ENCODE data around the gene CTNND2.

CTNND2 gene

DNA sequence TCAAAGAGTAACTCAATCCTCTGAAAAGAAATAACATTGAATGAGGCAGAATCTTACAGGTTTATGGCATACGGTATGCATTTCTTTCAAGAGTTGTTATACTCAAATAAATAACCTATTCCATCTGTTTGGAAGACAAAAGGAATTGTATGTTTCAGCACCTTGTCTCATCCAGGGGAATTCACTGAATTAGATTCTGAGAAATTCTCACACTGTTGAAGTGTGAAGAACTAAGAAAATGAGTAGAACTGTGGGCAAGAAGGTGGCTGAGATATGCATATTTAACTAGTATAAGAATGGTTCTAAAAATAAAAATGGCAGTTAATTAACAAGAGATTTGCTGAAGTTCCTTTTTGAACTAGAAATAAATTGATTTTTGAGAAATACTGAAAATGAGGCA is 863.9 kb downstream of the CTNND2 start:
- H3K36me3 ChIP-seq (ENCODE audit: control insufficient read depth in 1 of 2, insufficient read depth in 2 of 2, low read length in 2 of 2): no peaks in the 10 kb centered on the region
- no peak overlapping the region for H3K9ac ChIP-seq (ENCODE audit: low read depth in 1 of 2, low read length in 2 of 2)
- H3K4me1 ChIP-seq (ENCODE audit: control insufficient read depth in 1 of 2, insufficient read depth in 2 of 2, low read length in 2 of 2): no peaks in the 10 kb centered on the region
- peaks cover 0 to 1% of the 10 kb centered on the region in 2 donors for H3K27me3 ChIP-seq (ENCODE audit: control insufficient read depth in 1 of 2, insufficient read depth in 2 of 2, low read length in 2 of 2)
- H3K4me3 ChIP-seq (ENCODE audit: low read depth in 1 of 2, low read length in 2 of 2): no peak overlapping the region
- H3K27ac ChIP-seq (ENCODE audit: low read depth, low read length): no peak overlapping the region
- H3K9me3 ChIP-seq (ENCODE audit: control insufficient read depth in 1 of 2, low read length in 2 of 2): no peaks in the 10 kb centered on the region

DNA sequence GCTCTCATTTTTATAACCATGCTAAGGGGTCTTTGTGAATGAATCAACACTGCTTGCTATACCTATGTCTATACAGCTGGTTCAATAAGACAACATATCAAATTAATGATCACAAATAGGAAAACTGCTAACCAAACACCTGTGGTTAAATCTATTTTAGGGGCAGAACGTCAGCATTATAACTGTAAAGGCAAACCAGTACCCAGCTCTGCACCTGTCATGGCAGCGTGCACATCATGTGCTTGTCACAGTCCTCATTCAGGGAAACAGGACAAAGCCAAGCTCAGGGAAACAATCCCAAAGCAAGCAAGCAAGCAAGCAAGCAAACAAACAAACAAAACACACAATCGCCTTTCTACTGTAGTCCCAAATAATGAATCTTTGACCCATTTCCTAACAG is 865.5 kb downstream of the CTNND2 start:
- H3K9me3 ChIP-seq (ENCODE audit: control insufficient read depth in 1 of 2, low read length in 2 of 2): no peaks in the 10 kb centered on the region
- H3K4me3 ChIP-seq (ENCODE audit: low read depth in 1 of 2, low read length in 2 of 2): no peak overlapping the region
- H3K4me1 ChIP-seq (ENCODE audit: control insufficient read depth in 1 of 2, insufficient read depth in 2 of 2, low read length in 2 of 2): no peaks in the 10 kb centered on the region
- H3K27ac ChIP-seq (ENCODE audit: low read depth, low read length): no peak overlapping the region
- H3K9ac ChIP-seq (ENCODE audit: low read depth in 1 of 2, low read length in 2 of 2): no peak overlapping the region
- H3K36me3 ChIP-seq (ENCODE audit: control insufficient read depth in 1 of 2, insufficient read depth in 2 of 2, low read length in 2 of 2): no peaks in the 10 kb centered on the region
- H3K27me3 ChIP-seq (ENCODE audit: control insufficient read depth in 1 of 2, insufficient read depth in 2 of 2, low read length in 2 of 2): no peaks in the 10 kb centered on the region

DNA sequence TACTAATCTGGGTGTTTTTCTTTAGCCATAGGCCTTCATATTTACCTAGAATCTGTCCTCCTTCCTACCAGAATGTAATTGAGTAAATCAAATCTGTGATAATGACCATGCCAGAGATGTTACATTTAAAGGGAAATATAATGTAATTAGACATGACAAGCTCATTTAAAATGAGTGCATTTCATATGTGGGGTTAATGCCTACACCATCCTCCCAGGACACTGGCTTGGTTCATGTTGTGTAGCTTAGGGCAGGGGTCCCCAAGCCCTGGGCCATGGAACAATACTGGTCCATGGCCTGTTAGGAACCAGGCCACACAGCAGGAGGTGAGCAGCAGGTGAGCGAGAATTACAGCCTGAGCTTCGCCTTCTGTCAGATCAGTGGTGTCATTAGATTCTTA is 866.3 kb downstream of the CTNND2 start:
- Histone ChIP-seq H3K36me3 (ENCODE audit: control insufficient read depth in 1 of 2, insufficient read depth in 2 of 2, low read length in 2 of 2) (no peaks in the 10 kb centered on the region), H3K4me3 (ENCODE audit: low read depth in 1 of 2, low read length in 2 of 2) (no peak overlapping the region), H3K4me1 (ENCODE audit: control insufficient read depth in 1 of 2, insufficient read depth in 2 of 2, low read length in 2 of 2) (no peaks in the 10 kb centered on the region), H3K9me3 (ENCODE audit: control insufficient read depth in 1 of 2, low read length in 2 of 2) (no peaks in the 10 kb centered on the region), H3K27me3 (ENCODE audit: control insufficient read depth in 1 of 2, insufficient read depth in 2 of 2, low read length in 2 of 2) (no peaks in the 10 kb centered on the region), H3K9ac (ENCODE audit: low read depth in 1 of 2, low read length in 2 of 2) (no peak overlapping the region), H3K27ac (ENCODE audit: low read depth, low read length) (no peak overlapping the region)

DNA sequence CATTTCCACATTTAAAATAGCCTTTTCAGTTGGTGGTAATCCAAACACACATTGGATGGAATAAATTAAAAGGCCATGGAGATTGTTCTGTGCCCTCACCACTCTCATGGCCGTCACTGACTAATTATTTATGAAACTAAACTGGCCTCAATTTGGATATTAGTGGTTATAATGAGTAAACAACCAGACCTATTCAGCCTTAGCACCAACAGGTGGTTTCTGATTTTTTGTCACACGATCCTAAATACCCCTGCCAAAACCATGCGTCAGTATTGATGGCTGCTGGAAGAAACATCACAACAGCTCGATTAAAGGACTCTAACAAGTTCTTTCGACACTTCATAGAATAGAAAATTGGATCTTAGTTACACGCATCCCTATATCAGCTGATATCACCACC is 867.2 kb downstream of the CTNND2 start:
- H3K36me3 ChIP-seq (ENCODE audit: control insufficient read depth in 1 of 2, insufficient read depth in 2 of 2, low read length in 2 of 2): no peaks in the 10 kb centered on the region
- no peak overlapping the region for H3K27ac ChIP-seq (ENCODE audit: low read depth, low read length)
- no peaks in the 10 kb centered on the region for H3K4me1 ChIP-seq (ENCODE audit: control insufficient read depth in 1 of 2, insufficient read depth in 2 of 2, low read length in 2 of 2)

DNA sequence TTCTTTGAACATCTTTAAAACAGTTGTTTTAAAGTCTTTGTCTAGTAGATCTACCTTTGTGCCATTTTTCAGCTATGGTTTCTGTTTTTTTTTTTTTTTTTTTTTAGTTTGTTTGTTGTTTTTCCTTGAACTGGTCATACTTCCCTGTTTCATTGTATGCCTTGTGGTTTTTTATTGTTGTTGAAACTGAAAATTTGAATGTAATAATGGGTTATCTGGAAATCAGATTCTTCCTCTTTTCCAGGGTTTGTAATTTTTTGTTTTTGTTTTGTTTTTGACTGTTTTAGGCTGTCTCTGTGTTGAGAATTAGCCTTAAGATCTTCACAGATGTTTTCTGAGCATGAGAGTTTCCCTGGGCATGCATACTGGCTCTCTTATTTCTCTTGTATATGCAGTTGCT is 873.6 kb downstream of the CTNND2 start:
- no peaks in the 10 kb centered on the region for H3K9me3 ChIP-seq (ENCODE audit: control insufficient read depth in 1 of 2, low read length in 2 of 2)
- no peak overlapping the region for H3K27ac ChIP-seq (ENCODE audit: low read depth, low read length)
- no peaks in the 10 kb centered on the region for H3K4me1 ChIP-seq (ENCODE audit: control insufficient read depth in 1 of 2, insufficient read depth in 2 of 2, low read length in 2 of 2)
- no peak overlapping the region for H3K9ac ChIP-seq (ENCODE audit: low read depth in 1 of 2, low read length in 2 of 2)
- no peak overlapping the region for H3K4me3 ChIP-seq (ENCODE audit: low read depth in 1 of 2, low read length in 2 of 2)
- H3K27me3 ChIP-seq (ENCODE audit: control insufficient read depth in 1 of 2, insufficient read depth in 2 of 2, low read length in 2 of 2): no peaks in the 10 kb centered on the region
- no peaks in the 10 kb centered on the region for H3K36me3 ChIP-seq (ENCODE audit: control insufficient read depth in 1 of 2, insufficient read depth in 2 of 2, low read length in 2 of 2)

More for the DNA sequence above, 867.2 kb downstream of the CTNND2 start:
- no peak overlapping the region for H3K4me3 ChIP-seq (ENCODE audit: low read depth in 1 of 2, low read length in 2 of 2)
- H3K27me3 ChIP-seq (ENCODE audit: control insufficient read depth in 1 of 2, insufficient read depth in 2 of 2, low read length in 2 of 2): no peaks in the 10 kb centered on the region
- no peak overlapping the region for H3K9ac ChIP-seq (ENCODE audit: low read depth in 1 of 2, low read length in 2 of 2)
- no peaks in the 10 kb centered on the region for H3K9me3 ChIP-seq (ENCODE audit: control insufficient read depth in 1 of 2, low read length in 2 of 2)

DNA sequence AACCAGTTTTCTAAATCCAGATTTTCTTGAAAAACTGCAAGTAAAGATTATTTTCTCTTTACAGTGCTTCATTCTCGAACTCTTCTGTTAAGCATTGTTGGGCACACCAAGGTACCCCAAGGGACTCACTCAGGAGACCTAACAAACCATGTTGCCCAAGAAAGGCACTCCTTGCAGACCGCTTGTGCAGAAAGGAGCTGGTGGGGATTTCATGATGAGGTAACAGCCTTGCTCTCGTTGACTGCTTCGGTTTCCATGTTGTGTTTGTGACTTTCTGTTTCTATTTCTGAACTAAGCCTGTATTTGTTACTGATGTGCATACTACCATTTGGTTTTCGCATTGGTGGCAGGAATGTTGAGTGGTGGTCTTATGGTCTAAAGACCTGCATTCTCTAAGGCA is 876.6 kb downstream of the CTNND2 start:
- H3K9me3 ChIP-seq (ENCODE audit: control insufficient read depth in 1 of 2, low read length in 2 of 2): no peaks in the 10 kb centered on the region
- no peak overlapping the region for H3K27ac ChIP-seq (ENCODE audit: low read depth, low read length)

DNA sequence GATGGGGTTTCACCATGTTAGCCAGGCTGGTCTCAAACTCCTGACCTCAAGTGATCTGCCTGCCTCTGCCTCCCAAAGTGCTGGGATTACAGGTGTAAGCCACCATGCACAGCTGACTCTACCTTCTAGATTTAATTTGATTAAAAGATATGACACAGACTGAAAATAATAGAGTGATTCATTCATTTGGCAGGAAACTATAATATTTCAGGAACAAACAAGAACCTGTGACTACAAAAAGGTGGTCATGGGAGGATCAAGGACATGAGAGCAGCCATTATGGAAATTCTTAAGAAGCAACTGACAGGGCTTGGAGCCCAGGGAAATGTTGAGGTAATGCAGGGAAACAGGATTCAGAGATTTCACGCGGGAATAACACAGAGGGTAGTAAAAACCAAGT is 877.7 kb downstream of the CTNND2 start:
- no peaks in the 10 kb centered on the region for H3K36me3 ChIP-seq (ENCODE audit: control insufficient read depth in 1 of 2, insufficient read depth in 2 of 2, low read length in 2 of 2)
- H3K4me3 ChIP-seq (ENCODE audit: low read depth in 1 of 2, low read length in 2 of 2): no peak overlapping the region
- no peaks in the 10 kb centered on the region for H3K9me3 ChIP-seq (ENCODE audit: control insufficient read depth in 1 of 2, low read length in 2 of 2)
- H3K4me1 ChIP-seq (ENCODE audit: control insufficient read depth in 1 of 2, insufficient read depth in 2 of 2, low read length in 2 of 2): no peaks in the 10 kb centered on the region
- no peaks in the 10 kb centered on the region for H3K27me3 ChIP-seq (ENCODE audit: control insufficient read depth in 1 of 2, insufficient read depth in 2 of 2, low read length in 2 of 2)
- H3K9ac ChIP-seq (ENCODE audit: low read depth in 1 of 2, low read length in 2 of 2): no peak overlapping the region
- H3K27ac ChIP-seq (ENCODE audit: low read depth, low read length): no peak overlapping the region

More for the DNA sequence above, 876.6 kb downstream of the CTNND2 start:
- H3K27me3 ChIP-seq (ENCODE audit: control insufficient read depth in 1 of 2, insufficient read depth in 2 of 2, low read length in 2 of 2): no peaks in the 10 kb centered on the region
- H3K36me3 ChIP-seq (ENCODE audit: control insufficient read depth in 1 of 2, insufficient read depth in 2 of 2, low read length in 2 of 2): no peaks in the 10 kb centered on the region
- H3K9ac ChIP-seq (ENCODE audit: low read depth in 1 of 2, low read length in 2 of 2): no peak overlapping the region
- H3K4me1 ChIP-seq (ENCODE audit: control insufficient read depth in 1 of 2, insufficient read depth in 2 of 2, low read length in 2 of 2): no peaks in the 10 kb centered on the region
- H3K4me3 ChIP-seq (ENCODE audit: low read depth in 1 of 2, low read length in 2 of 2): no peak overlapping the region

DNA sequence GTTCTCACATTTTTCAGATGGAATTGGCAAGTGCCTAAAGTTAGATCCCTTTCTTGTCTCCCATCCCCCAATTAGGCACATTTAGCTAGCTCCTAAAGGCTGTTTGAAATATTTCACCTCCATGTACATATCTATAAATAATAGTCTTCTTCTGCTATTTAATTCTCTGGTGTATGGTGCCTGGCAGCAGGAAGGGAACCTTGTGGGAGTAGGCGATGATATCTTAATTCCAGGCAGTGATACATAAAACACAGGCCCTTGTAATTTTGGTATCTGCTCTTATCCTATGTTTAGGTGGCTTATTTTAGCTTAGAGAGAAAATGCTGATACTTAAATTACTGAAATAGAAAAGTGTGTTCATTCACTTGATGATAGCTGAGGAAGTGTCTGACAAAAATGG is 880.3 kb downstream of the CTNND2 start:
- H3K27me3 ChIP-seq (ENCODE audit: control insufficient read depth in 1 of 2, insufficient read depth in 2 of 2, low read length in 2 of 2): no peaks in the 10 kb centered on the region
- H3K4me3 ChIP-seq (ENCODE audit: low read depth in 1 of 2, low read length in 2 of 2): no peak overlapping the region
- no peak overlapping the region for H3K27ac ChIP-seq (ENCODE audit: low read depth, low read length)
- no peaks in the 10 kb centered on the region for H3K4me1 ChIP-seq (ENCODE audit: control insufficient read depth in 1 of 2, insufficient read depth in 2 of 2, low read length in 2 of 2)
- no peak overlapping the region for H3K9ac ChIP-seq (ENCODE audit: low read depth in 1 of 2, low read length in 2 of 2)
- no peaks in the 10 kb centered on the region for H3K9me3 ChIP-seq (ENCODE audit: control insufficient read depth in 1 of 2, low read length in 2 of 2)
- no peaks in the 10 kb centered on the region for H3K36me3 ChIP-seq (ENCODE audit: control insufficient read depth in 1 of 2, insufficient read depth in 2 of 2, low read length in 2 of 2)

DNA sequence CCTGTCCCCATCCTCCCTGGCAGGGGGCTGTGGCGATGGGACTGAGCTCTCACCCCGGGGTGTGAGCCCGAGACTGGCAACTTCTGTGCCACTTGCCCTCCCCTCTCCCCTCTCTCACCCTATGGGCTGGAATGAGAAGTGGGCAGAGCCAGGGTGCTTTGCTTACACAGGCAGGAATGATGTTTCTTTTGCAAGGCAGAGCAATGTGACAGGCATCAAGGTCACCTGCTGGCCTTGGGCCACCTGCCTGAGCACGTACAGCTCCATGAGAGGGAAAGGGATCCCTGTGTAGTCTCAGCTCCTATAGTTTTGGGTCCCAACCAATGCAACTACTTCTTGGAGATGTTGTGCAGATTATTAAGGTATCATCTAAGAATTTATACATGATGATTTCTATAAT is 890.5 kb downstream of the CTNND2 start:
- Histone ChIP-seq H3K9ac (ENCODE audit: low read depth in 1 of 2, low read length in 2 of 2) (no peak overlapping the region), H3K27ac (ENCODE audit: low read depth, low read length) (no peak overlapping the region), H3K27me3 (ENCODE audit: control insufficient read depth in 1 of 2, insufficient read depth in 2 of 2, low read length in 2 of 2) (no peaks in the 10 kb centered on the region)

DNA sequence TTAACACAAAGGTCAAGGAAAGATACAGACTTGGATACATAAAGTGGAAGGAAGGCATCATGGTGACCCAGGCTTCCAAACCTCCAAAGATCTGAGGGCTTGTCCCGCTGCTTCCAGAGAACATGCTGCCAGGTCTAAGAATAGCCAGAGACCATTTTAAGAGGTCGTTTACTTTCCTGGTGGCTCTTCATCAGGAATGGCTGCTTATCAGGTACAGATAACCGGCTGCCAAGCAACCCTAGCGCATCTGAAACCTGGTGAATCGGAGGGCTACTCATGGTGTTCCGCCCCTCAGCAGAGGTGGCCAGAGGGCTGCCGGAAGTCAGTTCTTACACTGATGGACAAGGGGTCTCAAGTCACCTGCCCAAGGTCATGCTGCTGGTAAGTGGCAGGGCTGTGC is 892.0 kb downstream of the CTNND2 start:
- Histone ChIP-seq H3K36me3 (ENCODE audit: control insufficient read depth in 1 of 2, insufficient read depth in 2 of 2, low read length in 2 of 2) (no peaks in the 10 kb centered on the region), H3K4me3 (ENCODE audit: low read depth in 1 of 2, low read length in 2 of 2) (no peak overlapping the region), H3K27me3 (ENCODE audit: control insufficient read depth in 1 of 2, insufficient read depth in 2 of 2, low read length in 2 of 2) (no peaks in the 10 kb centered on the region), H3K4me1 (ENCODE audit: control insufficient read depth in 1 of 2, insufficient read depth in 2 of 2, low read length in 2 of 2) (no peaks in the 10 kb centered on the region), H3K9me3 (ENCODE audit: control insufficient read depth in 1 of 2, low read length in 2 of 2) (no peaks in the 10 kb centered on the region), H3K27ac (ENCODE audit: low read depth, low read length) (no peak overlapping the region), H3K9ac (ENCODE audit: low read depth in 1 of 2, low read length in 2 of 2) (no peak overlapping the region)

More for the DNA sequence above, 890.5 kb downstream of the CTNND2 start:
- no peak overlapping the region for H3K4me3 ChIP-seq (ENCODE audit: low read depth in 1 of 2, low read length in 2 of 2)
- H3K4me1 ChIP-seq (ENCODE audit: control insufficient read depth in 1 of 2, insufficient read depth in 2 of 2, low read length in 2 of 2): no peaks in the 10 kb centered on the region
- no peaks in the 10 kb centered on the region for H3K36me3 ChIP-seq (ENCODE audit: control insufficient read depth in 1 of 2, insufficient read depth in 2 of 2, low read length in 2 of 2)
- H3K9me3 ChIP-seq (ENCODE audit: control insufficient read depth in 1 of 2, low read length in 2 of 2): no peaks in the 10 kb centered on the region

Measured in duodenal mucosa (tissue), 2 donors.